Measurements from ENCODE around the gene SEMA3A.

Gene SEMA3A

GRCh38 chr7:84108787-84109186, 85.8 kb downstream of the SEMA3A start:
- no peaks in the 10 kb centered on the region for H3K27me3 ChIP-seq
- no peaks in the 10 kb centered on the region for H3K36me3 ChIP-seq
- DNase-seq, result no peak
- H3K27ac ChIP-seq, result no peak overlapping the region
- TF ChIP-seq CTCF (IDR thresholded peaks at IDR 0.05), result no peak
- no peak overlapping the region for H3K4me3 ChIP-seq
- no peaks in the 10 kb centered on the region for H3K9me3 ChIP-seq
- intact Hi-C loops (cut with DNase I; ENCODE audit: low total_unique reads), result no loop called here
- no peaks in the 10 kb centered on the region for H3K4me1 ChIP-seq

- H3K4me3 ChIP-seq, result no peak overlapping the region
- no peak for DNase-seq
- no peak for TF ChIP-seq CTCF (IDR thresholded peaks at IDR 0.05)
- no peaks in the 10 kb centered on the region for H3K9me3 ChIP-seq
- H3K4me1 ChIP-seq, result no peaks in the 10 kb centered on the region
- no peak overlapping the region for H3K27ac ChIP-seq
- no peaks in the 10 kb centered on the region for H3K36me3 ChIP-seq
- intact Hi-C loops (cut with DNase I; ENCODE audit: low total_unique reads), result no loop called here
- no peaks in the 10 kb centered on the region for H3K27me3 ChIP-seq
Observed at GRCh38 chr7:84108119-84108518, 86.5 kb downstream of the SEMA3A start.

- intact Hi-C loops (cut with DNase I; ENCODE audit: low total_unique reads), result no loop called here
- Histone ChIP-seq H3K36me3 (no peaks in the 10 kb centered on the region), H3K9me3 (no peaks in the 10 kb centered on the region), H3K4me1 (no peaks in the 10 kb centered on the region), H3K4me3 (no peak overlapping the region), H3K27ac (no peak overlapping the region), H3K27me3 (no peaks in the 10 kb centered on the region)
- no peak for TF ChIP-seq CTCF (IDR thresholded peaks at IDR 0.05)
- DNase-seq, result no peak
Observed at GRCh38 chr7:84107259-84107658, 87.3 kb downstream of the SEMA3A start.

- intact Hi-C loops (cut with DNase I; ENCODE audit: low total_unique reads), result no loop called here
Observed at GRCh38 chr7:84106291-84106690, 88.3 kb downstream of the SEMA3A start.

GRCh38 chr7:84105586-84105985, 89.0 kb downstream of the SEMA3A start:
- intact Hi-C loops (cut with DNase I; ENCODE audit: low total_unique reads), result no loop called here
- H3K9me3 ChIP-seq, result no peaks in the 10 kb centered on the region
- no peak for TF ChIP-seq CTCF (IDR thresholded peaks at IDR 0.05)
- no peak for DNase-seq
- H3K36me3 ChIP-seq, result no peaks in the 10 kb centered on the region
- no peak overlapping the region for H3K4me3 ChIP-seq
- H3K27me3 ChIP-seq, result no peaks in the 10 kb centered on the region
- H3K27ac ChIP-seq, result no peak overlapping the region
- no peaks in the 10 kb centered on the region for H3K4me1 ChIP-seq

More at GRCh38 chr7:84106291-84106690, 88.3 kb downstream of the SEMA3A start:
- H3K4me3 ChIP-seq, result no peak overlapping the region
- no peak for TF ChIP-seq CTCF (IDR thresholded peaks at IDR 0.05)
- H3K27me3 ChIP-seq, result no peaks in the 10 kb centered on the region
- no peaks in the 10 kb centered on the region for H3K36me3 ChIP-seq
- no peaks in the 10 kb centered on the region for H3K9me3 ChIP-seq
- no peak overlapping the region for H3K27ac ChIP-seq
- no peaks in the 10 kb centered on the region for H3K4me1 ChIP-seq
- no peak for DNase-seq

- Histone ChIP-seq H3K9me3 (no peaks in the 10 kb centered on the region), H3K27me3 (no peaks in the 10 kb centered on the region), H3K4me1 (no peaks in the 10 kb centered on the region), H3K27ac (no peak overlapping the region), H3K4me3 (no peak overlapping the region), H3K36me3 (no peaks in the 10 kb centered on the region)
- TF ChIP-seq CTCF (IDR thresholded peaks at IDR 0.05), result no peak
- intact Hi-C loops (cut with DNase I; ENCODE audit: low total_unique reads), result no loop called here
- DNase-seq, result no peak
Observed at GRCh38 chr7:84104826-84105225, 89.8 kb downstream of the SEMA3A start.
